Limb (tissue), 2 donors: ENCODE measurements around the gene P2RX6.
"Not testable (repeated sequence)": the region's sequence is repeated elsewhere in the genome, so short reads cannot be mapped to it uniquely, and the experiment has no call there.

Experiments
- DNase-seq, 2 donors: peaks; one replicate each; pipeline ENCODE4 v3.0.0-alpha.2; 2016; ENCODE audit errors: extremely low spot score in 2 of 2

P2RX6 gene

GRCh38 chr22:20994128-20994901, 20.6 kb upstream of the P2RX6 start:
- DNase-seq = no peak

GRCh38 chr22:20994902-20995241, 20.1 kb upstream of the P2RX6 start:
- no peak for DNase-seq

GRCh38 chr22:20995329-20996030, 19.5 kb upstream of the P2RX6 start:
- DNase-seq = no peak

GRCh38 chr22:20996031-20996410, 18.9 kb upstream of the P2RX6 start:
- DNase-seq = no peak

GRCh38 chr22:20996598-20997535, 18.1 kb upstream of the P2RX6 start:
- no peak for DNase-seq

- DNase-seq = no peak
Measured at GRCh38 chr22:20997536-20998257, 17.3 kb upstream of the P2RX6 start.

- DNase-seq = no peak
Measured at GRCh38 chr22:20998411-20999336, 16.3 kb upstream of the P2RX6 start.

- no peak for DNase-seq
Measured at GRCh38 chr22:20999350-21000206, 15.4 kb upstream of the P2RX6 start.

- no peak for DNase-seq
Measured at GRCh38 chr22:21000207-21000986, 14.6 kb upstream of the P2RX6 start.

- DNase-seq = no peak
Measured at GRCh38 chr22:21000987-21001600, 13.9 kb upstream of the P2RX6 start.

GRCh38 chr22:21001601-21002325, 13.2 kb upstream of the P2RX6 start, which contains the start of gene THAP7:
Gene THAP7, minus strand, starts transcription at chr22:21002118. Its CDS starts 207 bp downstream, at chr22:21001911.
- DNase-seq = peak; percentile 94 to 98

GRCh38 chr22:21003782-21004181, 11.2 kb upstream of the P2RX6 start:
- DNase-seq = no peak

- not testable (repeated sequence) for DNase-seq
Measured at GRCh38 chr22:21009208-21009607, 5.8 kb upstream of the P2RX6 start.

- peak; percentile 25 to 63 for DNase-seq
Measured at GRCh38 chr22:21009638-21010425, 5.1 kb upstream of the P2RX6 start.

GRCh38 chr22:21010426-21011113, 4.4 kb upstream of the P2RX6 start:
- DNase-seq = no peak
